Measurements from ENCODE around the gene HPSE.

Gene HPSE

DNA sequence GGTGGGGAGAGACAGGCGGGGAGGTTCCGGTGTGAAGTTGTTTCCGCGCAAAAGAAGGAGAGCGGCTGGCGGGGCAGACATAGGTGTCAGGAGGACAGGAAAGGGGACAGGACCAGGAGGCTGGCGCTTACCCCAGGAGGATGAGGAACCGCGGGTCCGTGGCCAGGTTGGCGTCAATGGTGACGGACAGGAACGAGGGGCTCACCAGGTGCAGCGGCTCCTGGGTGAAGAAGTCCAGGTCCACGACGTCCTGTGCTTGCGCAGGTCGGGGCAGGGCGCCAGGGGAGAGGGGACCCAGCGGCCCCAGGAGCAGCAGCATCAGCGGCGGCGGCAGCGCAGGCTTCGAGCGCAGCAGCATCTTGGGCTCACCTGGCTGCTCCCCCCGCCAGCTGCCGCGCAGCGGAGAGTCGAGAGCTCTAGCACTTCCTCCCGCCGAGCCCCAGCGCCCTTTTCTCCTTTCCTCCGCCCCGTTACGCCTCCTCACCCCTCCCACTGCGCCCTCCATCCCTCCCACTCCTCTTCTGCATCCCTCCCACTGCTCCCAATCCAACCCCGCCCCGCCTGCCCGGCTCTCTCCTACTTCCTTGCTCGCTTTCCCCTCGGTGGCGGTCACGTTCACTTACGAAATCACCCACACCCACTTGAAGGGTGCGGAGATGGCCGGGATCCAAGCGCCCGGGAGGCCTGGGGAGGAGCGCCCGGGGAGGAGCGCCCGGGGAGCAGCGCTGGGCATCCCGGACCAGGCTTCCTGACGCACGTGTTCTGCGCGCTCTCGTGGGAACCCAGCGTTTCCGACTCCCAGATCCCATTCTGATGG lies at the start of gene HPSE:
HPSE (minus strand) TSS at position 424 of the 817 bp plus-strand sequence; CDS start at position 358, 66 bp downstream.
- peak; percentile 29 to 44 for DNase-seq (ENCODE audit: low read depth in 2 of 2, low spot score in 1 of 2)

DNA sequence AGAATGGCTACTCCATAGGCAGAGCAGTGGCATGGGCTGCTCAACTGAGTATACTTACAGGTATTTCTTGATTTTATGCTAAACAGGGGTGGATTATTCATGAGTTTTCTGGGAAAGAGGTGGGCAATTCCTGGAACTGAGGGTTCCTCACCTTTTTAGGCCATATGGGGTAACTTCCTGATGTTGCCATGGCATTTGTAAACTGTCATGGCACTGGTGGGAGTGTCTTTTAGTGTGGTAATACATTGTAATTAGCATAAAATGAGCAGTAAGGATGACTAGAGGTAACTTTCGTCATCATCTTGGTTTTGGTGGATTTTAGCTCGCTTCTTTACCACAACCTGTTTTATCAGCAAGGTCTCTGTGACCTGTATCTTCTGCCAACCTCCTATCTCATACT lies 48.2 kb upstream of the HPSE start:
- no peak for DNase-seq (ENCODE audit: low read depth in 2 of 2, low spot score in 1 of 2)

DNA sequence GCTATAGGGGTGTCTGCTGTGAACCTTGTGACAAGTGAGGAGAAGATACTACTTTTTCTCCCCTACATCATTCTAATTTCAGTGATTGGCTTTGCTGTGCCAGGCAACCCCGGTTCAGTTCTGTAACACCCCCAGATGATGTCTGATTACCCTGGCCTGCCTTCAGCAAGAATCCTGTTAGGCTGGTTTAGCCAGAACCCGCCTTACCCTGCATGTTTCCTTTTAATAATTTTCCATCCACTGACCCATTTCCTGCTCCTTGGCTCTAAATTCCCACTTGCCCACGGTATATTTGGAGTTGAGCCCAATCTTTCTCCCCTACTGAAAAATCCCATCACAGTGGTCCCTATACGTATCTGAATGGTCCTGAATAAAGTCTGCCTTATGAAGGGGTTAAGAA lies 46.5 kb upstream of the HPSE start:
- DNase-seq (ENCODE audit: low read depth in 2 of 2, low spot score in 1 of 2): no peak

DNA sequence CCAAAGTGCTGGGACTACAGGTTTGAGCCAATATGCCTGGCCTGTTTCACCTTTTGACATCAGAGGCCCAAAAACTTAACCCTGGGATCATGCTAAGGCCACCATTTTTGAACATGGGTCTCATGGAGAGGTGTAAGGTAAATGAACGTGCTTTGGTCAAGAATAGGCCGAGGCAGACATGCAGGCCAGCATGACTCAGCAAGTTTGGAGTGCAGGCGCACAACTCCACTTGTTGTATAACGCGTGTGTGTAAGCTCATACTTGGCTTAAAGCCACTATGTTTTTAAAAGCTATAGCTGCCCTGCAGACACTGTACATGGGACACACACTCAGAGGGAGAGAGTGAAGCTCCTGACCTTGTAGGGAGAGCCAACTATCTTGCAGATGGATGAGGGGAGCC lies 43.8 kb upstream of the HPSE start:
- DNase-seq (ENCODE audit: low read depth in 2 of 2, low spot score in 1 of 2): no peak

DNA sequence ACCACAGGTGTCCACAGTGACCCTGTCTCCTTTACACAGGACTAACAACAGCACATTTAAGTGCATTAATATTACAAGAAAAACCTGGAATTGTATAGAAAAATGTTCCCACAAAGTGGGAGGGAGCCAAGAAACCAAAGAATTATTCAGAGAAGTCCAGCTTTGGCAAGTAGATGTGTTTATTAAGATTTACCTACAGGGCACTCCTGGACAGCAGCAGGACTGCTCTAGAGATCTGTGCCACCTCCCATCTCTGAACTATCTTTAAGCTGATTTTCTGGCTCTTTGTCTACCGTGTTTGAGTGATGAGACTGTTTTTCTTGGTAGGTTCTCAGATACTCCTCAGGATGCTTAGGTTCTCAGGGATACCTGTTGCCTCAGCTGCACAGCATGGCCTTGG lies 38.3 kb upstream of the HPSE start:
- no peak for DNase-seq (ENCODE audit: low read depth in 2 of 2, low spot score in 1 of 2)

DNA sequence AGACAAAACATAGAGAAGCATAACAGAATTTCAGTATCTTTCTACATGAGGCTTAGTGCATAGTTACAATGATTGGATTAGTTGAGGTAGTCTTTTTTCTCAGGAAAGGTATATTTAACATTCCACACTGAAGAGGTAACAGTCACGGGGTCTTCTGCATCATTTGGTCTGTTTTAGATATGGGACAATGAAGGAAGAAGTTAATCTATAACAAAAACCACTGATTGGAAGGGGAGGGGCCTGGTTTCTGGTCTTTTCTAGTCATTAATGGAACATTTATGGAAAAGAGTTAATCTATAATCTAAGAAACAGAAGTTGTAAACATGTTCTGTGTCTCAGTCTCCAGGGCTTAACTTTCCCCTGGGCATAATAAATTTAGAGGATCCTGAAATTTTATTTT lies 37.3 kb upstream of the HPSE start:
- no peak for DNase-seq (ENCODE audit: low read depth in 2 of 2, low spot score in 1 of 2)

DNA sequence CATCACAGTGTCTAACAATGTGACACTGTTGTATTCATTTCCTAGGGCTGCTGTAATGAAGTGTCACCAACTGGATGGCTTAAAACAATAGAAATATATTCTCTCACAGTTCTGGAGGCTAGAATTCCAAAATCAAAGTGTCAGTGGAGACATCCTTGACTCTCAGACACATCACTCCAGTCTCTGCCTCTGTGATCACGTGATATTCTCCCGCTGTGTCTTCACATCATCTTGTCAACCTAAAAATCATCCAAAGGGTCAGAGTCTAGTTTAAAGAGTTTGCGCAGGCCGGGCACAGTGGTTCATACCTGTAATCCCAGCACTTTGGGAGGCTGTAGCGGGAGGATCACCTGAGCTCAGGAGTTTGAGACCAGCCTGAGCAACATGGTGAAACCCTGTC lies 36.6 kb upstream of the HPSE start:
- no peak for DNase-seq (ENCODE audit: low read depth in 2 of 2, low spot score in 1 of 2)

DNA sequence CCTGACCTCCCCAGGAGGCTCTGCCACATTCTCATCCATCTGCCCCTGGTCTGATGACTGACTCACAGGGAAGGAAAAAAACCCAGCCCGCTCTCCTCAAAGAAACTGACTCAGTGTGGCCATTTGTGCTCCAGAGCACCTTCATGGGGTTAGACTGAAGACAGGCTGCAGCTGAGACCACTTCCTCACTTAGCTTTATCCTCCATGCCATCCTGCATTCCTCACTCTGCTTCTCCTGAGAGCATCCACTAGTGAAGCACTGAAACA lies 35.9 kb upstream of the HPSE start:
- no peak for DNase-seq (ENCODE audit: low read depth in 2 of 2, low spot score in 1 of 2)

DNA sequence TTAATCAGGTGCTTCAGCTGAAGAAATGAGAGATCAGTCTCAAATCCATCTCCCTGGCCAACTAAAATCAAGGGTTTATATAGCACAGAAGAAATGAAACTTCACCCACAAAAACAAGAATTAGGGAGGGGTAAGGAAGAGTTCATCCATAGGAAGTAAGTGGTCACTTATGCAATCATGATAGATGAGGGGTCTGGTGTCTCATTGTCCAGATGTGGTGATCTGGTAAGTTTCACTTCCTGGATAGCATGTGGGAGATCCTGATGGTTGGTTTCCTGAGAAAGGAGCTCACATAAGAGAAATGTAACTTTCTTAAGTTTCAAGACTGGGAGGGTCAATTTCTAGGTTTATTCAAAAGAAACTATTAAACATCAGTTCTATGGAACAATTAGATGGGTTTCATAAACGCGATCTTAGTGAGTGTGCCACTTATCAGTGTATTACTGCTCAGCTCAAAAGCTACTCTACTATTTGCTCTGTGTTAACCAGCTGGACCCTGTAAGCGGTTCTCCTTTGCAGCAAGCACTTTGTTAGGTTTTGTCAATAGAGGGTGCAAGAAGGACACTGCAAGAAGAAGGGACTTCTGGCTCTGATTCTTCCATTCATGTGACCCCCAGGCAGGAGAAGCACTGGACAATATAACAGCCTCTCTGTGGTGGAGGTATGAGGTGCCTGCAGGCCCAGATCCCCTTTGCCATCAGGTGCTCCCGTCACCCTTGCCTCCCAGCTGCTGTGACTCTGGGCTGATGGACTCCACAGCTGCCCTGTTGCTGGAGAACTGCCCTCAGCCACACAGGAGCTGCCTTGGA lies 35.4 kb upstream of the HPSE start:
- no peak for DNase-seq (ENCODE audit: low read depth in 2 of 2, low spot score in 1 of 2)

DNA sequence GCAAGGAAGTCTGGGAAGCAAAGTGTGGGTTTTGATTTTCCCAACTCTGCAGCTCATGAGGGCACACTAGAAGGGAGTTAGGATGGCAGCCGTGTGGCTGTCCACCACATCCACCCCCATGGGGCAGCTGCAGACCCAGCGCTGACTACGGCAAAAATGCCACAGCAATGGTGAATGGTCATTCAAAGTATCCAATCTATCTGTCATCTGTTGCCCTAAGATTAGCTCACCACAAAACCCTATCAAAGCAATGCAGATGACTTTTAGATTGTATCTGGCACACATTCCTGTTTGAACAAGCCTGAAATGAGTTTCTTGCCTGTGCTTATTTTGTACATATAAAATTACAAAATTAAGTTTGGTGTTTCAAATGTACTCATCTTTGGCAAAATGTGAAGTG lies 29.7 kb upstream of the HPSE start:
- no peak for DNase-seq (ENCODE audit: low read depth in 2 of 2, low spot score in 1 of 2)

DNA sequence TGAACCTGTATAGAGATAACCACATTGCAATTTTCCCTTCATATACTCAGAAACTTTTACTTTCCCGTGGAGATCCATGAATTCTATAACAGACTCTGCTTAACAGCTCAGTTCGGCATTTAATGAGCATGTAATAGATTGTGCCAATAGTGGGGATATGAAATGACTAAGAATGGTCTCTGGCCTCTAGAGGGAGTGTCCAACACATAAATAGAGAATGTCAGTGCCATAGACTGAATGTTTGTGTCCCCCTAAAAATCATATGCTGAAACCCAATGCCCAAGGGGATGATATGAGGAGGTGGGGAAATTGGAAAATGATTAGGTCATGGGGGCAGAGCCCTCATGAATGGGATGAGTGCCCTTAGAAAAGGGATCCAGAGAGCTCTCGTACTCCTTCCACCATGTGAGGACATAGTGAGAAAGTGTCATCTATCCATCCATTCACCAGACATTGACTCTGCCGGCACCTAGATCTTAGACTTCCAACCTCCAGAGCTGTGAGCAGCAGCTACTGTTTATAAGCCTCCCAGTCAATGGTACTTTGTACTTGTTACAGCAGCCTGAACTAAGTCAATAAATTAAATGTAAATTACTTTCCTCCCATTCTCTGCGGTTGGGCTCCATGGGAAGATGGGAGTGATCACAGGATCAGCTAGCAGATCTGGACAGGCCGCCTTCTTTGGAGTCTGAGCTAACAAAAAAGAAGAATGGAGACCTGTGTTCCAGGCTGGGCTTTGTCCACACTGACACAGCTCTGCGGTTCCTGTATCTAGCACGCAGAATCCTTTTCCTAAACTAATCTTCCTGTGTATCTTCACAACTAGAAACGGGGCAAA lies 28.1 kb upstream of the HPSE start:
- no peak for DNase-seq (ENCODE audit: low read depth in 2 of 2, low spot score in 1 of 2)

DNA sequence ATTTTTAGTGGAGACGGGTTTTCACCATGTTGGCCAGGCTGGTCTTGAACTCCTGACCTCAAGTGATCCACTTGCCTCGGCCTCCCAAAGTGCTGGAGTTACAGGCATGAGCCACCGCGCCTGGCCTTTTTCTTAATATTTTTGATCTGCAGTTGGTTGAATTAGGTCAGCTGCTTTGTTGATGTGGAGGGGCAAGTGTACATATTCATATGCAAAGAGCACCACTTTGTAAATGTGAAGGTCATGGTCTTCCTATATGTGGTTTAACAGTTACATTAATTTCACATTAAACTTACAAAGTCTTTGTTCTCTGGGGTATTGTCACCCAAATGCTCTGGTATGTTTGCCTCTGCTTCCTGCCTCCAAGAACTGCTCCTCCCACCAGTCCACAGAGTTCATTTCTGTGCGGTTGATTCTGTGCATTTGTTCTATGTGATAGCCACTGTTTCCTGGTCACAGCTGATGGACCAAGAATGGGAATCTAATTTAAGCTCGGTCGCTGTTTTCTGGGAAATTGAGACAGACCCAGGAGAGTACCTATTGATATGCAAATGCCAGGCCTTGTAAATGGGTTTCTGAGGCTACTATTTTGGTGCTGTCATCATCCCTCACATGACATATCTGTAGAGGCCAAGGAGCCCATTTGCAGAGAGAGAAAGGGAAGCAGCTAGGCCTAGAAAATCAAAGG lies 26.9 kb upstream of the HPSE start:
- no peak for DNase-seq (ENCODE audit: low read depth in 2 of 2, low spot score in 1 of 2)

DNA sequence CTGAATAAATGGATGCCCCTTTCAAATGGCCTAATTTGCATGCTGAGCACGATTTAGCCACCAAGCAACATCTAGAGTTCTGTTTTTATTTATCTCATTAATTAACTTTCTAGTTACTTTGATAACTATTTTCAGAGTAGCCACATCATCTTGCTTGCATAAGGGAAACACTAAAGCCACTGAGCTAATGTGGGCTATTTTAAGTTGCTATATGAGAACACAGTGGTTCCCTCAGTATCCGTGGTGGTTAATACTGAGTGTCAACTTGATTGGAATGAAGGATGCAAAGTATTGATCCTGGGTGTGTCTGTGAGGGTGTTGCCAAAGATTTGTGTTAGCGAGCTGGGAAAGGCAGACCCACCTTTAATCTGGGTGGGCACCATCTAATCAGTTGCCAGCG lies 25.4 kb upstream of the HPSE start:
- no peak for DNase-seq (ENCODE audit: low read depth in 2 of 2, low spot score in 1 of 2)

DNA sequence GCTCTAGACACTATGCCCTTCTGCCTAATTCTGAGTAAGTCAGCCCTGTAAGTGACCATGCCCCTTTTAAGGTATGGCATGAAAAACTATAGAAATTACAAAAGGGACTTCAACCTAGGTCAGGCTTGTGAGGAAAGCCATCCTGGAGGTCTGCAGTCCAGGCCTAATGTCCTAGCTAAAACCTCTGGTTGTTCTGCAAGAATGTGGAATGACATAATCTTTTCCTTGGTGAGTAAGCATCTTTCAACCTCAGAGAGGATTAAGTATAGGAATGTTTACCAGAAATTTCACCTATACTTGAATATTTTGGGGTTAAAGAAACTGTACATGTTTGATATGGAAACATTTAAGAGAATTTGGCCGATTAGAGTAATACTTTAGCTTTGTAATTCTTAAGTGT lies 23.8 kb upstream of the HPSE start:
- DNase-seq (ENCODE audit: low read depth in 2 of 2, low spot score in 1 of 2): no peak

DNA sequence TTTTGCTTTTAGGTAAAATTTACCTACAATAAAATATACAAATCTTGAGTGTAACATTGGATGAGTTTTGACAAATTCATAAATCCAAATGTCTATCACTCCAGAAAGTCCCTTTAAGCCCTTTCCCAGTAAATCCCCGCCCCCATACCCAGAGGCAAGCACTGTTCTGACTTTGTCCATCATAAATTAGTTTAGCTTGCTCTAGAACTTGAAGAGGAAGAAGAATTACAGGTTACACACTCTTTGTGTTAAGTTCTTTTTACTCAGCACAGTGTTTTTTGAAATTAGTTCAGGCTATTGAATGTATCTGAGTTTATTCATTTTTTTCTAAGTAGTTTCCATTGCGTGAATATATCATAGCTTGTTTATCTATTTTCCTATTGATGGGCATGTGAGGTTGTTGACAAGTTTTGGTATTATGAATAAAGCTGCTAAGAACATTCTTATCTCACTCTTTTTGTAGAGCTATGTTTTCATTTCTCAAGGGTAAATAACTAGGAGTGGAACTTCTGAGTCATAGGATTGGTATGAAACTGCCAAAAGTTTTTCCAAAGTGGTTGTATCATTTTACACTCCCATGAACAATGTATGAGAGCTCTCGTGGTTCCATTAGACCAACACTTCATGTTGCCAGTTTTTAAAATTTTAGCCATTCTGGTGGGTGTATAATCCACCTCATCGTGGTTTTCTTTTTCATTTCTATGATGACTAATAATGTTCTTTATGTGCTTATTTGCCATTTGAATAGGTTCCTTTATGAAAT lies 22.4 kb upstream of the HPSE start:
- no peak for DNase-seq (ENCODE audit: low read depth in 2 of 2, low spot score in 1 of 2)

DNA sequence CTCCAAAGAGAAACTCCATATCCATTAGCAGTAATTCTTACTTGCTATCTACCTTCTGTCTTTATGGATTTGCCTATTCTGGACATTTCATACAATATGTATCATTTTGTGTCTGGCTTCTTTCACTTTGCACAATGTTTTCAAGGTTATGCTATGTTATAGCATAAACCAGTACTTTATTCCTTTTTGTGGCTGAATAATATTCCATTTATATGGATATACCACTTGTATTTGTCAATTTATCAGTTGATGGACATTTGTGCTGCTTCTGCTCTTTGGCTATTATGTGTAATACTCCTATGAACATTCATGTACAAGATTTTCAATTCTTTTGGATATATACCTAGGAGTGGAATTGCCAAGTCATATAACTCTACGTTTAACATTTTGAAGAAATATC lies 18.9 kb upstream of the HPSE start:
- DNase-seq (ENCODE audit: low read depth in 2 of 2, low spot score in 1 of 2): no peak

DNA sequence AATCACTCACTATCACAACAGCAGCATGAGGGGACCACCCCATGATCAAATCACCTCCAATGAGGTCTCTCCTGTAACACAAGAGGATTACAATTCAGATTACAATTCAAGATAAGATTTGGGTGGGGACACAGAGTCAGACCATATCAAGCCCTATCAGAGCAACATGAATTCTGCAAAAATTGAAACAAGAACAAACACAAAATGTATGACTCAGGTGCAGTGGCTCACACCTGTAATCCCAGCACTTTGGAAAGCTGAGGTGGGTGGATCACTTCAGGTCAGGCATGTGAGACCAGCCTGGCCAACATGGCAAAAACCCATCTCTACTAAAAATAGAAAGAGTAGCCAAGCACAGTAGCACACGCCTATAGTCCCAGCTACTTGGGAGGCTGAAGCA lies 13.4 kb upstream of the HPSE start:
- DNase-seq (ENCODE audit: low read depth in 2 of 2, low spot score in 1 of 2): no peak

DNA sequence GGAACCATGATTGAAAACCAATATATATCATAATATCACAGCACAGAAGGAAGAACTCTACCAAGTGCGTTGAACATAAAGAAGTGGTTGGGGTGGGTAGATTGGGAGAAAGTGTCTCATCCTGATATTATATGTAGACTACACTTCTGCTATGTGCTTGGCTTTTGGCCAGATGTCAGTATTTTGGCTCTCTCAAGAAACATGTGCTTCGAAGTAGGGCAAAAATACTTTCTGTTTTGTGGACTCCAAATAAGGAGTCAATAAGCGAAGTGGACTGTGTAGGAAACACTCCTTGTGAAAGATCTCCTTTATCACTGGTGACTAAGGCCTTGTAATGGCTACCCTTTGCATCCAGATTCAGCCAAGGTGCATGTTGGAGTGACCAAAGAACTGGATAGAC lies 7.8 kb upstream of the HPSE start:
- DNase-seq (ENCODE audit: low read depth in 2 of 2, low spot score in 1 of 2): no peak

DNA sequence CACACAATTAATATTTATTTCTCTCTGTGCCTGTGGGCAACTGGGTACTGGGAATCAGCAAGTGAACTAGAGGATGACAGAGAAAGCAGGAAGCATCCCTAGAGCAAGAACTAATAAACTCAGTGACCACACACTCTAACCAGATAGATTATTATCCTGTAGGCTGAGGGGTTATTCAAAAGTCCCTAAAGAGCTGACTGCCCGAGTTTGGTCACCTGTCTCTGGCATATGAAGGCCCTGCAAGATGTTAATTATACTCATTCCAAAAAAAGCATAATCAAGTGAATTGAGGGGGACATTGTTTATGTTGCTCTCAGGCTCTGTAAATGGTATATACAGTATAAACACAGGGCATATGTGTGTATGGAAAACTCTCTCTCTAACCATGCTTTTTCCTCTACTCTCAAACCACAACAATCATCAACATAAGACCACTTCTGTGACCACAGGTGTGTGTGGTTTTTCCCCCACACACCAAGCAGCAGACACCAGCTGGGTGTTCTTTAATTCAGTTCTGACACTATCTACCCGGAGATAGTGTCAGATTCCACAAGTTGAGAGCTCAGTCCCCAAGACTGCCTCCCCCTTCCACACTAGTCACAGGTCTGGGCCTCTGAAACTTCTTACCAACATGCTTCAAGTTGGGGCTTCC lies 6.2 kb upstream of the HPSE start:
- peak in 1 of 2 donors; percentile 10 for DNase-seq (ENCODE audit: low read depth in 2 of 2, low spot score in 1 of 2)

DNA sequence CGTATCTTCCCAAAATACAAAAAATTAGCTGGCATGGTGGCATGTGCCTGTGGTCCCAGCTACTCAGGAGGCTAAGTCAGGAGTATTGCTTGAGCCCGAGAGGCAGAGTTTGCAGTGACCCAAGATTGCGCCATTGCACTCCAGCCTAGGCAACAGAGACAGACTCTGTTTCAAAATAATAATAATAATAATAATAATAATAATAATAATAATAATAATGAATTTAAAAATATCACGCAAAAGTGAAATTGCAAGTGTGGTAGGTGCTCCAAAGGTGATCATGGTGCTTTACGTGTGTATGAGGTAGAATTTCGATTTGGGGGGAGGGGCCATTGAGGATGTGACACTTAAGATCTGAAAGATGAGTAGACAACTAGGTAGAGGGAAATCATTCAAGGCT lies 4.9 kb upstream of the HPSE start:
- no peak for DNase-seq (ENCODE audit: low read depth in 2 of 2, low spot score in 1 of 2)

Measured in stimulated activated CD8-positive, alpha-beta memory T cell treated with anti-CD3 and anti-CD28 coated beads, Interleukin-4, amount 100 ng/mL, for 1 hour (primary cell).